K562 (cell line): Measurements from ENCODE around the gene TOR1AIP2. TPM values are rescaled to one million over a fixed set of nuclear protein-coding genes. Genes with fewer than 3 reads are reported as not detected.

Source experiments
- CHD7 ChIP-seq: fragments of 200-600 bp; sonication (generic); IDR thresholded peaks from one replicate; pipeline ENCODE4 v1.6.1; 2012; ENCODE audit warnings: mild to moderate bottlenecking, low read depth, low read length, inconsistent platforms
- CREB3 ChIP-seq: fragments of 450-650 bp; conservative IDR thresholded peaks from 2 replicates; pipeline ENCODE4 v1.6.1; 2016; ENCODE audit warnings: missing genetic modification characterization, low read depth, mild to moderate bottlenecking, missing compliant biosample characterization, moderate library complexity
- FOS ChIP-seq: IDR thresholded peaks from 3 replicates; pipeline ENCODE4 v1.6.1; 2011; ENCODE audit not compliant: insufficient read length; ENCODE audit errors: extremely low read depth
- NR2F6 ChIP-seq: fragments of 450-650 bp; formaldehyde crosslinking; IDR thresholded peaks from 2 replicates; pipeline ENCODE4 v1.4.0; 2020; ENCODE audit warnings: mild to moderate bottlenecking
- PHF21A ChIP-seq: fragments of 450-650 bp; IDR thresholded peaks from 2 replicates; pipeline ENCODE4 v1.6.1; 2017; ENCODE audit warnings: low read depth, borderline replicate concordance
- ZBTB34 ChIP-seq: fragments of 250-450 bp; sonication (Bioruptor Pico); IDR thresholded peaks from 2 replicates; pipeline ENCODE4 v1.8.0; 2021; ENCODE audit warnings: mild to moderate bottlenecking, moderate library complexity
- ZNF449 ChIP-seq: fragments of 250-450 bp; sonication (Bioruptor Pico); IDR thresholded peaks from 2 replicates; pipeline ENCODE4 v1.8.0; 2022; ENCODE audit warnings: moderate library complexity, mild to moderate bottlenecking, inconsistent platforms
- polyA plus RNA-seq, 8 experiments: library from polyadenylated mRNA; depleted of rRNA in 4 of 8; stranded (reverse) in 5 of 8; unstranded in 3 of 8; fragments of >200 nt; fragmentation: Nextera tagmentation in 2 of 8; fragmentation: Illumina TruSeq in 1 of 8; extraction: Ambion mirVana in 2 of 8; extraction: Trizol in 1 of 8; gene quantifications; 2 replicates each; pipeline versions ENCODE4 v1.2.1 to v1.2.3, GENCODE V29; 2011 to 2014; ENCODE audit warnings: inconsistent platforms in 1 of 8, missing spikeins in 1 of 8
- total RNA-seq, 7 experiments: library from RNA; depleted of rRNA in 6 of 7; stranded (reverse); fragments of >200 nt in 6 of 7; fragmentation: Illumina TruSeq in 2 of 7; extraction: Trizol in 2 of 7; gene quantifications; 2 replicates each; pipeline versions ENCODE4 v1.2.1 to v1.2.3, GENCODE V29; 2011 to 2021; ENCODE audit warnings: low replicate concordance in 1 of 7

TOR1AIP2 gene
- total and polyA plus RNA-seq, 9 of the 15 experiments (the other 6 are each of a cell fraction or from before 2014, with no cell fraction given) = 16.7 to 122 (median 41.4) TPM

GRCh38 chr1:179857009-179857408 is 20.6 kb downstream of the TOR1AIP2 start (continued):
- TF ChIP-seq ZBTB34 (CRISPR knock-in tag) (no peak), ZNF449 (CRISPR knock-in tag) (no peak), CREB3 (tag) (no peak), CHD7 (no peak), PHF21A (no peak), FOS (no peak), NR2F6 (CRISPR knock-in tag) (no peak)
